SK-N-SH treated with all-trans-retinoic acid at 6 μM for 48 hours (cell line): Measurements from ENCODE around the gene SDR42E2.

Experiments used
- PATZ1 ChIP-seq: fragments of 250-450 bp; sonication (Bioruptor Pico); IDR thresholded peaks from 2 replicates; pipeline ENCODE4 v1.8.0; 2020; ENCODE audit warnings: mild to moderate bottlenecking, moderate library complexity, borderline replicate concordance
- TSHZ2 ChIP-seq: fragments of 250-450 bp; sonication (Bioruptor Pico); IDR thresholded peaks from 2 replicates; pipeline ENCODE4 v1.5.0; 2020; ENCODE audit warnings: mild to moderate bottlenecking, moderate library complexity
- ZFP3 ChIP-seq: fragments of 250-450 bp; sonication (Bioruptor Pico); IDR thresholded peaks from 2 replicates; pipeline ENCODE4 v1.5.0; 2020; ENCODE audit warnings: mild to moderate bottlenecking, moderate library complexity

- TF ChIP-seq PATZ1 (CRISPR knock-in tag) (no peak), ZFP3 (CRISPR knock-in tag) (no peak), TSHZ2 (CRISPR knock-in tag) (no peak)
Measured at GRCh38 chr16:22147853-22148252, 14.5 kb upstream of the SDR42E2 start.
